ENCODE measurements around the gene PRKG1.

Gene PRKG1

DNA sequence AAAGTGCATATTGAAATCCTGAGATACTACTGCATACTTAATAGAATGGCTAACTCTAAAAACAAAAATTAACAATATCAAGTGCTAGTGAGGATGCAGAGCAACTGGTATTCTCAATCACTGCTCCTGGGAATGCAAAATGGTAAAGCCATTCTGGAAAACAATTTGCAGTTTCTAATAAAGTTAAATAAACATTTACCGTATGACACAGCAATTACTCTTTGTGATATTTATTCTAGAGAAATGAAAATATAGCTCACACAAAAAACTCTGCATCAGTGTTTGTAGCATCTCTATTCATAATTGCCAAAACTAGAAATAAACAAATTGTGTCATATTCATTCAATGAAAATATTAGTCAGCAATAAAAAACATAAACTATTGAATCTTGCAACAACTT lies 984.8 kb downstream of the PRKG1 start:
- Histone ChIP-seq H3K27ac (no peak overlapping the region), H3K36me3 (no peaks in the 10 kb centered on the region), H3K4me3 (ENCODE audit: low read depth, low read length) (no peak overlapping the region), H3K9me3 (ENCODE audit: severe bottlenecking) (no peaks in the 10 kb centered on the region), H3K27me3 (ENCODE audit: insufficient read depth, low read depth, severe bottlenecking) (no peaks in the 10 kb centered on the region)
- DNase-seq, result no peak
- TF ChIP-seq, protein P1, sequence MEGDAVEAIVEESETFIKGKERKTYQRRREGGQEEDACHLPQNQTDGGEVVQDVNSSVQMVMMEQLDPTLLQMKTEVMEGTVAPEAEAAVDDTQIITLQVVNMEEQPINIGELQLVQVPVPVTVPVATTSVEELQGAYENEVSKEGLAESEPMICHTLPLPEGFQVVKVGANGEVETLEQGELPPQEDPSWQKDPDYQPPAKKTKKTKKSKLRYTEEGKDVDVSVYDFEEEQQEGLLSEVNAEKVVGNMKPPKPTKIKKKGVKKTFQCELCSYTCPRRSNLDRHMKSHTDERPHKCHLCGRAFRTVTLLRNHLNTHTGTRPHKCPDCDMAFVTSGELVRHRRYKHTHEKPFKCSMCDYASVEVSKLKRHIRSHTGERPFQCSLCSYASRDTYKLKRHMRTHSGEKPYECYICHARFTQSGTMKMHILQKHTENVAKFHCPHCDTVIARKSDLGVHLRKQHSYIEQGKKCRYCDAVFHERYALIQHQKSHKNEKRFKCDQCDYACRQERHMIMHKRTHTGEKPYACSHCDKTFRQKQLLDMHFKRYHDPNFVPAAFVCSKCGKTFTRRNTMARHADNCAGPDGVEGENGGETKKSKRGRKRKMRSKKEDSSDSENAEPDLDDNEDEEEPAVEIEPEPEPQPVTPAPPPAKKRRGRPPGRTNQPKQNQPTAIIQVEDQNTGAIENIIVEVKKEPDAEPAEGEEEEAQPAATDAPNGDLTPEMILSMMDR (IDR thresholded peaks at IDR 0.05; ENCODE audit: low read depth, low read length), result no peak

DNA sequence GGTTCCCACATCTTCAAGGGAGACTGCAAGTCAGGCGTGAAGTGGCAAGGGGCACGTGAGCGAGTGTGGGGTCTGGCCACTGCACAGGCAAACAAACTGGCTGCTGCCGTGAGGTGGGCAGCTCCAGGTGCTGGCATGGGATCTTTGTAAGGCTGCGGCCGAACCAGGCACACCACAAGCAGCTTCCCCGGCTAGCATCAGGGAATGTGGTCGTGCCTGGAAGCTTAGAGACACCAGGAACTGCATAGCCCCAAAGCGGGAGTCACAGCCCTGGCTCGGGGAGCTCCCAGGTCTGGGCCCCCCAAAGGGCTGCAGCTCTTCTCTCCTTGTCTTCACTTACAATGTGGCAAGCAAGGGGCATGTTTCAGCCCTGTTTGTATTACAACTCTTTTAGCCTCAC lies 988.9 kb downstream of the PRKG1 start:
- Histone ChIP-seq H3K27me3 (ENCODE audit: insufficient read depth, low read depth, severe bottlenecking) (no peaks in the 10 kb centered on the region), H3K9me3 (ENCODE audit: severe bottlenecking) (no peaks in the 10 kb centered on the region), H3K27ac (no peak overlapping the region), H3K4me3 (ENCODE audit: low read depth, low read length) (no peak overlapping the region), H3K36me3 (no peaks in the 10 kb centered on the region)
- TF ChIP-seq, protein P1 (IDR thresholded peaks at IDR 0.05; ENCODE audit: low read depth, low read length), result no peak
- DNase-seq, result no peak

GRCh38 chr10:52064084-52064845 lies 990.0 kb downstream of the PRKG1 start:
- H3K27ac ChIP-seq, result no peak overlapping the region
- TF ChIP-seq, protein P1 (IDR thresholded peaks at IDR 0.05; ENCODE audit: low read depth, low read length), result no peak
- DNase-seq, result no peak

GRCh38 chr10:52066383-52066782 lies 992.1 kb downstream of the PRKG1 start:
- H3K27ac ChIP-seq, result no peak overlapping the region
- no peak overlapping the region for H3K4me3 ChIP-seq (ENCODE audit: low read depth, low read length)
- DNase-seq, result peak; percentile 9
- no peaks in the 10 kb centered on the region for H3K9me3 ChIP-seq (ENCODE audit: severe bottlenecking)
- H3K36me3 ChIP-seq, result no peaks in the 10 kb centered on the region
- TF ChIP-seq, protein P1 (IDR thresholded peaks at IDR 0.05; ENCODE audit: low read depth, low read length), result no peak
- H3K27me3 ChIP-seq (ENCODE audit: insufficient read depth, low read depth, severe bottlenecking), result no peaks in the 10 kb centered on the region

More at GRCh38 chr10:52064084-52064845, 990.0 kb downstream of the PRKG1 start:
- Histone ChIP-seq H3K27me3 (ENCODE audit: insufficient read depth, low read depth, severe bottlenecking) (no peaks in the 10 kb centered on the region), H3K9me3 (ENCODE audit: severe bottlenecking) (no peaks in the 10 kb centered on the region), H3K36me3 (no peaks in the 10 kb centered on the region), H3K4me3 (ENCODE audit: low read depth, low read length) (no peak overlapping the region)

GRCh38 chr10:52068485-52068884 lies 994.2 kb downstream of the PRKG1 start:
- Histone ChIP-seq H3K9me3 (ENCODE audit: severe bottlenecking) (no peaks in the 10 kb centered on the region), H3K27ac (no peak overlapping the region), H3K36me3 (no peaks in the 10 kb centered on the region), H3K27me3 (ENCODE audit: insufficient read depth, low read depth, severe bottlenecking) (no peaks in the 10 kb centered on the region), H3K4me3 (ENCODE audit: low read depth, low read length) (no peak overlapping the region)
- DNase-seq, result no peak
- TF ChIP-seq, protein P1 (IDR thresholded peaks at IDR 0.05; ENCODE audit: low read depth, low read length), result no peak

- DNase-seq, result no peak
- no peak overlapping the region for H3K4me3 ChIP-seq (ENCODE audit: low read depth, low read length)
- no peaks in the 10 kb centered on the region for H3K9me3 ChIP-seq (ENCODE audit: severe bottlenecking)
- no peaks in the 10 kb centered on the region for H3K27me3 ChIP-seq (ENCODE audit: insufficient read depth, low read depth, severe bottlenecking)
- TF ChIP-seq, protein P1 (IDR thresholded peaks at IDR 0.05; ENCODE audit: low read depth, low read length), result no peak
- no peak overlapping the region for H3K27ac ChIP-seq
- no peaks in the 10 kb centered on the region for H3K36me3 ChIP-seq
These were observed 997.5 kb downstream of the PRKG1 start for GRCh38 chr10:52071814-52072213.

Data from WERI-Rb-1 (cell line).